Thoracic aorta (tissue), 2 donors: ENCODE data around the gene EMX2. TPM values are rescaled to one million over a fixed set of nuclear protein-coding genes. Genes with fewer than 3 reads are reported as not detected.
A peak's percentile ranks its signal among the peaks of the same experiment; 100 is the strongest.

Experiments
- ATAC-seq: fragments of 150-250 bp; one replicate; pipeline ENCODE4 v1.8.0; 2017; ENCODE audit warnings: low read depth; ENCODE audit not compliant: insufficient number of reproducible peaks, low FRiP score
- DNase-seq: peaks from one replicate; pipeline ENCODE4 v3.0.0-alpha.2; 2020; ENCODE audit warnings: low spot score
- H3K27ac ChIP-seq, 2 donors: fragments of 200-600 bp; sonication (generic); 1 replicate in 1 of 2; 2 replicates in 1 of 2; pipeline ENCODE4 v1.5.1; 2016; ENCODE audit warnings: mild to moderate bottlenecking in 2 of 2, moderate library complexity in 2 of 2
- H3K27me3 ChIP-seq: fragments of 200-600 bp; sonication (generic); replicated peaks from 2 replicates; pipeline ENCODE4 v1.6.0; 2016; ENCODE audit warnings: mild to moderate bottlenecking; ENCODE audit not compliant: insufficient read depth
- H3K36me3 ChIP-seq: fragments of 200-600 bp; sonication (generic); one replicate; pipeline ENCODE4 v1.5.1; 2016
- H3K4me1 ChIP-seq, 2 donors: fragments of 200-600 bp; sonication (generic); 1 replicate in 1 of 2; 2 replicates in 1 of 2; pipeline versions ENCODE4 v1.5.1 to v1.6.0; 2016; ENCODE audit warnings: low read depth in 2 of 2, mild to moderate bottlenecking in 1 of 2; ENCODE audit not compliant: control insufficient read depth in 1 of 2
- H3K4me3 ChIP-seq: fragments of 200-600 bp; sonication (generic); 2 replicates; pipeline ENCODE4 v1.5.1; 2016; ENCODE audit warnings: mild to moderate bottlenecking
- H3K9me3 ChIP-seq: fragments of 200-600 bp; sonication (generic); 2 replicates; pipeline ENCODE4 v1.5.1; 2016
- total RNA-seq, 2 donors: library from RNA; depleted of rRNA; stranded (reverse); fragments of >200 nt; gene quantifications; one replicate each; pipeline versions ENCODE4 v1.1.0 to v1.2.3, GENCODE V29; 2016
- TF ChIP-seq, protein P1 (sequence below): fragments of 200-600 bp; sonication (generic); IDR thresholded peaks from one replicate; pipeline ENCODE4 v1.5.1; 2019; ENCODE audit warnings: antibody characterized with exemption

EMX2 gene
- total RNA-seq, 2 donors from 2014 or later = not detected

DNA sequence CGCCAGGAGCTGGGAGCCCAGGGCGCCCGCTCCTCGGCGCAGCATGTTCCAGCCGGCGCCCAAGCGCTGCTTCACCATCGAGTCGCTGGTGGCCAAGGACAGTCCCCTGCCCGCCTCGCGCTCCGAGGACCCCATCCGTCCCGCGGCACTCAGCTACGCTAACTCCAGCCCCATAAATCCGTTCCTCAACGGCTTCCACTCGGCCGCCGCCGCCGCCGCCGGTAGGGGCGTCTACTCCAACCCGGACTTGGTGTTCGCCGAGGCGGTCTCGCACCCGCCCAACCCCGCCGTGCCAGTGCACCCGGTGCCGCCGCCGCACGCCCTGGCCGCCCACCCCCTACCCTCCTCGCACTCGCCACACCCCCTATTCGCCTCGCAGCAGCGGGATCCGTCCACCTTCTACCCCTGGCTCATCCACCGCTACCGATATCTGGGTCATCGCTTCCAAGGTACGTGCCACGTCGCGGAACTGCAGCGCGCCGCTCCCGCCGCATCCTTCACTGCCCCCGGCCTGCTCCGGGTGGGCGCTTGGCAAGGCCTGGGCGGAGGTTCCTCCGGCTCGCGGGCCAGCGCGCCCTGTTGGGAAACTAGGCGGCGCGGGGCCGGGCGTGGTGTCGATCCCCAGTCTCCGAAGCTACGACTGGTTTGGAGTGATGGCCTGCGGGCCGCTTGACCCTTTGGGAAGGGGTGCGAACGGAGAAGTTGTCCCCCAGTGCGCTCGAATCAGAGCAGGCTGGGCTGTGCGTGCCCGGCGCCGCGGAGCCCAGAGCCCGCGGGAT lies 868 bp downstream of the EMX2 start:
- Histone ChIP-seq H3K4me1 (peaks cover 24 to 28% of the 10 kb centered on the region in 2 donors), H3K27ac (no peak overlapping the region), H3K4me3 (peak overlapping the region; percentile 65), H3K27me3 (peaks cover 28% of the 10 kb centered on the region), H3K36me3 (no peaks in the 10 kb centered on the region), H3K9me3 (no peaks in the 10 kb centered on the region)
- TF ChIP-seq, protein P1, sequence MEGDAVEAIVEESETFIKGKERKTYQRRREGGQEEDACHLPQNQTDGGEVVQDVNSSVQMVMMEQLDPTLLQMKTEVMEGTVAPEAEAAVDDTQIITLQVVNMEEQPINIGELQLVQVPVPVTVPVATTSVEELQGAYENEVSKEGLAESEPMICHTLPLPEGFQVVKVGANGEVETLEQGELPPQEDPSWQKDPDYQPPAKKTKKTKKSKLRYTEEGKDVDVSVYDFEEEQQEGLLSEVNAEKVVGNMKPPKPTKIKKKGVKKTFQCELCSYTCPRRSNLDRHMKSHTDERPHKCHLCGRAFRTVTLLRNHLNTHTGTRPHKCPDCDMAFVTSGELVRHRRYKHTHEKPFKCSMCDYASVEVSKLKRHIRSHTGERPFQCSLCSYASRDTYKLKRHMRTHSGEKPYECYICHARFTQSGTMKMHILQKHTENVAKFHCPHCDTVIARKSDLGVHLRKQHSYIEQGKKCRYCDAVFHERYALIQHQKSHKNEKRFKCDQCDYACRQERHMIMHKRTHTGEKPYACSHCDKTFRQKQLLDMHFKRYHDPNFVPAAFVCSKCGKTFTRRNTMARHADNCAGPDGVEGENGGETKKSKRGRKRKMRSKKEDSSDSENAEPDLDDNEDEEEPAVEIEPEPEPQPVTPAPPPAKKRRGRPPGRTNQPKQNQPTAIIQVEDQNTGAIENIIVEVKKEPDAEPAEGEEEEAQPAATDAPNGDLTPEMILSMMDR = peak; percentile 8
- ATAC-seq (no peak), DNase-seq (no peak)

DNA sequence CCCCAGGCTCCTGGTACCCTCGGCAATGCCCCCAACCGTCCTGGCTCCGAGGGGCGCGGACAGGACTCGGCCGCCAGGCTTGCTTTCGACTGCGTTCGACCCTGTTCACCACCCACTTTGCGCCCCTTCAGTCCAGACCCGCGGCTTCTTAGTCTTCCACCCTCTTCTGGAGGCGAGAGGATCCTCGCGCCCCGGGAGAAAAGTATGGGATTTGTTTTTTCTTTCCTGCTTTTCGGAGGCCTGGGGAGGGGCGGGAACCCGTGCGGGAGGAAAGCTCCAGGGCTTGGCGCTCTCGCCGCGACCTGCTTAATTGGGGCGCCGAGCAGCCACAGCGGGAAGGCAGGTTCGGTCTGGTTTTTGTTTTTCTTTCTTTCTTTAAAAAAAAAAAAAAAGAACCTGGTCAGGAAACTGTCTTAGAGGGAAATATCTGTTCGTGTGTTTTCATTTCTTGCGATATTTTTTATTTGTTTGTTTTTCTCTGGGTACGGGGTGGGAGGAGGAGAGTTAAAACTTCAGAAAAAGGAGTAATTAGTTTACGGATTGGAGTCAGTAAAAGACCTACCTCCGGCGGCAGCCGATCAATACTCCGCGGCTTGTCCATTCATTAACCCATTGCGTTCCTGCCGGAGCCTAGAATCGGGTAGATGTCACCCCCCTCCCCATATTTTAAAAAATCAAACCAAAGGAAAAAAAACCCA lies 1.6 kb downstream of the EMX2 start:
- no peak for DNase-seq
- Histone ChIP-seq H3K4me3 (peak overlapping the region; percentile 65), H3K36me3 (no peaks in the 10 kb centered on the region), H3K27ac (no peak overlapping the region), H3K9me3 (no peaks in the 10 kb centered on the region), H3K4me1 (peaks cover 24 to 28% of the 10 kb centered on the region in 2 donors), H3K27me3 (peaks cover 28% of the 10 kb centered on the region)
- no peak for ATAC-seq
- TF ChIP-seq, protein P1 = no peak

DNA sequence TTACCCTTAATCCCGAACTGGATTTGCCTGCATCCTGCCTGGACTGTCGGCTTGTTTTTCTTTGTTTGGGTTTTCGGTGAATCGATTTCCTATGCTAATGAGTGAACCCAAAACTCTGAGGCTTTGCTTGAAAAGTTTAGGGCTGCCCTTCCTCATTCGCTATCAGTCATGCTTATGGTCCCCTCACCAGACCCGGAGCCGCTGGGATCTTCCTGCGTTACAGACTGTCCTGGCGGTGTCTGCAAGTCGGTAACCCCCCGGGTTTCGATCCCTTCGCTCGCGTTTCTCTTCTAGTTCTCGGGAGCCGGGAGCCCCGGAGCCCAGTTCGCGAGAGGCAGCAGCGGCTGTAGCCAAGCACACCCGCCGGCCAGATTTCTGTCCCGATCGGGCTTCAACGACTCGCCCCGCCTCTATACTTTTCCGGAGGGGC lies 2.2 kb downstream of the EMX2 start:
- ATAC-seq = no peak
- no peak for DNase-seq
- Histone ChIP-seq H3K36me3 (no peaks in the 10 kb centered on the region), H3K4me3 (peak overlapping the region; percentile 65), H3K9me3 (no peaks in the 10 kb centered on the region), H3K27ac (no peak overlapping the region), H3K27me3 (peaks cover 28% of the 10 kb centered on the region), H3K4me1 (peaks cover 24 to 28% of the 10 kb centered on the region in 2 donors)
- TF ChIP-seq, protein P1 = no peak

DNA sequence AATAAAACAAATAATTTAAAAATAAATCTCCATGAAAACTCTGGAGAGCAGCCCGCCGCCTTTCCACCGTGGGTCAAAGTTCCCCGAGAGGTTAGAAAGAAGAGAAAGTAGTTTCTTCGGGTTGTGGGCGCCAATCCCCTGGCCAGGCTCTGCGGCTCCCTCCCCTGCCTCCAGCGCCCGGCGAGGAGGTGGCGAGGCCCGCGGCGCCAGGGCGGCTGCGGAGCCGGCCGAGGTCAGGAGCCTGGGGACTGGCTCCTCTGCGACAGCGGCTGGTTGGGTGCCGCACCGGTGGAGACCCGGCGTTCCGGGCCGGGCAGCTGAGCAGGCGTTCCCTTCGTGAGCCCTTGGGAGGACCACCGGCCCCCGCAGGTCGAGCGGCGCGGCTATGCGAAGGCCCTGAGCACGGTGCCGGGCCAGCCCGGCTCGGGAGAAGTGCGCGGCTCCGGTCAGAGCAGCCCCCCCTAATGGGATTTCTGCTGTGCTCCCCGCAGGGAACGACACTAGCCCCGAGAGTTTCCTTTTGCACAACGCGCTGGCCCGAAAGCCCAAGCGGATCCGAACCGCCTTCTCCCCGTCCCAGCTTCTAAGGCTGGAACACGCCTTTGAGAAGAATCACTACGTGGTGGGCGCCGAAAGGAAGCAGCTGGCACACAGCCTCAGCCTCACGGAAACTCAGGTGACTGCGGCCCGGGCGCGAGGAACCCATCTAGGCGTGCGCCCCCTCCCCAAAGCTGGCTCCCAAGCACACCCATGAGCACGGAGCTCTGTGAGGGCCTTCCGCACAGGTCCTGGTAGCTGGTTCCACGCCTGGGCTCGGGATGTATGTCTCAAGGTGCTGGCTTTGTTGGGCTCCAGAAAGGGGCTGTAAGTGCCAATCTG lies 2.8 kb downstream of the EMX2 start:
- TF ChIP-seq, protein P1 = no peak
- Histone ChIP-seq H3K4me3 (peak overlapping the region; percentile 65), H3K36me3 (no peaks in the 10 kb centered on the region), H3K4me1 (peaks cover 24 to 28% of the 10 kb centered on the region in 2 donors), H3K27me3 (peaks cover 28% of the 10 kb centered on the region), H3K27ac (no peak overlapping the region), H3K9me3 (no peaks in the 10 kb centered on the region)
- DNase-seq = no peak
- no peak for ATAC-seq
